ENCODE data around the gene CD82.

Gene CD82

DNA sequence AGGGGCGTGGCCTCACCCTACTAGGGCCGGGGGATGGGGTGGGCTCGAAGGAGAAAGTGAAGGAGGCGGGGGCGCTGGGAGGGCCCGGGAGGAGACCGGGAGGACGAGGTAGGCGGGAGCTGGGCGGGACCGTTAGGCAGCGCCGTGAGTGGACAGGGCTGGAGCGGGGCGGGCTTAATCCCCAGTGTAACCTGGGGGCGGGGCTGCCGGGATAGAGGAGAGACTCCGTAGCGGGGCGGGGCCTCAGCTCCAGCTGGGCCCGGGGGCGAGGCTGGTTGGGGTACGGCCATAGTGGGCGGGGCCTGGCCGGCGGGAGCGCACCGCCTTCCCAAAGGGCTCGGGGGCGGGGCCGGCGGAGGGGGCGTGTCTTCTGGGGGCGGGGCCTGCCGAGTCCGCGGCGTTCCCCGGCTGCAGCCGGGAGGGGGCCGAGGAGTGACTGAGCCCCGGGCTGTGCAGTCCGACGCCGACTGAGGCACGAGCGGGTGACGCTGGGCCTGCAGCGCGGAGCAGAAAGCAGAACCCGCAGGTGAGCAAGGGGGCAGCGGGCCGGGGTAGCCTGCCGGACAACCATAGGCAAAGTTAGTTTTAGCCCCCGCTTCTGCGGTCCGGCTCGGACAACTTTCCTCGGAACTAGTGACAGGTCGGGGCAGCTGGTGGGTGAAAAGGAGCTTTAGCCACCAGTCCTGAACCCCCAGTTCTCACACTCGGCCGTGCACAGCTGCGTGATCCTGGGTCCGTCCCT lies at the start of gene CD82:
TSS of gene CD82 (plus strand) at position 453 of the 742 bp plus-strand sequence. CDS start 29,000 bp downstream, outside the sequence.
- DNase-seq: peak; percentile 99

DNA sequence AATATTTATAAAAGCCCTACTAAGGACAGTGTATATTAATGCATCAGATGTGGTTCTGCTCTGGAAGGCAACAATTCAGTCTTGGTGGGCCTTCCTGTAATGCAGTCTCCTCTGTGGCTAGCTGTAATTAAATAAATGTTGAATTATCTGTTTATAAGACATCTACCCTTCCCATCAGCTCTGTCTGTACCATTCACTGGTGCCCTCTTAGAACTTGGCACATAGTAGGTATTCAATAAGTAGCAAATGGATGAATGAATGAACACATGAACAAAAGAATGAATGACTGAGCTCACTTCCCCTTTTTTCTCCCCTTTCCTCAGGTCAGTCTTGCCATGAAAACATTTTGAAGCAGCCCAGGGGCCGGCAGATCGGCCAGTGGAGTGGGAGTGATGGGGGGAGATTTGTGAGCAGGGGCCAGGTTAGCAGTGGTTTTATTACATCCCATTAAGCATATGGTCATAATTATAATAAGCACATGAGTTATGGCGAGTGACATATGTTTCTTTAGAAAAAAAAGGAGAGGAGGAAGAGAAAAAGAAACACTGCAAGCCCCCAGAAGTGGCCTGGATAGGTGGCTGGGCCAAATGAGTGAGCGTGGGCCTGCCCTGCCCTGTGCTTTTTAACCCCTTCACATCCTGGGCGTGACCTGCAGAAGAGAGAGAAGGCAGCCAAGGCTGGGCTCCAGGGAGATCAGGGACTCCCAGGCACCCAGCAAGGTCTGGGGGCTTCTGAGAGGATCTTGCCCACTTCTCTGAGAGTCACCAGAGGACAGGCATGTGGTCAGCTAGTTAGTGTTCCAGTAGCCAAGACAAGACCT lies 48.6 kb upstream of the CD82 start:
- no peak for DNase-seq

- no peak for DNase-seq
These were observed 47.9 kb upstream of the CD82 start for GRCh38 chr11:44517541-44517940.

DNA sequence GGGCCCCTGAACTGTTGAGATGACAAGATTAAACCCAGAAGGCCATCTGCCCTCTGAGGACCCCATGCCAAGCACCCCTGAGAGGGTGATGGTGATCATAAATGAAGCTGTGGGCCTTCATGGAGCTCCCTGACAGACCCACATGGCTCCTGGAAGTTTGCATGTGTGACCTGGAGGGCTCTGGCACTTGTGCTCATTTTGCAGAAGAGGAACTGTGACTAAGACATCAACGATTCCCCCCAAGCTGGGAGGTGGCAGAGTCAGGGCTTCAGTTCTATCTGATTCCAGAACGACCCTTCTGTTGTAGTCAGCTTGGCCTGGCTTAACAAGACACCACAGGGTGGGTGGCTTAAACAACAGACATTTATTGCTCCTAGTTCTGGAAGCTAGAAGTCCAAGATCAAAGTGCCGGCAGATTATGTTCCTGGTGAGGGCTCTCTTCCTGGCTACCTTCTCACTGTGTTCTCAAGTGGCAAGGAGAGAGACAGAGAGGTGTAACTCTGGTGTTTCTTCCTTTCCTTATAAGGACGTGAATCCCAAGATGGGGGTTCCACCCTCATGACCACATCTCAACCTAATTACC lies 46.4 kb upstream of the CD82 start:
- no peak for DNase-seq

GRCh38 chr11:44519989-44520737 lies 45.3 kb upstream of the CD82 start:
- DNase-seq: no peak

DNA sequence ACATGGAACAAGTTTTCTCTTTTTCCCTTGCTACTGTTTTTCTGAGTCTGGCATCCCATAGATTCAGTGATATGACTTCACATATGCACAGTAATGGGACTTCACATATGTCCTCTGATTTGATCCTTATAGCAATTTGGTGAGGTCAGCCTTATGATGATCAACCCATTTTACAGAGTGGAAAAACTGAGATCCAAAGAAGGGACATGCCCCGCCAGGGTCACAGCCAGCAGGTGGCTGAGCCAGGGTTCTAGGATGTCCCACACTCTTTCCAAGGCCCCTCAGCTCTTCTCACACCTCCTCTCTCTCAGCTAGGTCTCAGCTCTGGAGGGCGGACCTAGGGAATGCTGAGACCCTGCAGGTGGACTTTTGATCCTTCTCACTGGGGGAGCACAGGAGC lies 44.3 kb upstream of the CD82 start:
- no peak for DNase-seq

- DNase-seq: no peak
These were observed 43.2 kb upstream of the CD82 start for GRCh38 chr11:44522294-44522693.

GRCh38 chr11:44524346-44524745 lies 41.1 kb upstream of the CD82 start:
- DNase-seq: no peak

GRCh38 chr11:44524751-44525201 lies 40.7 kb upstream of the CD82 start:
- peak; percentile 44 for DNase-seq

- no peak for DNase-seq
These were observed 39.8 kb upstream of the CD82 start for GRCh38 chr11:44525473-44526252.

DNA sequence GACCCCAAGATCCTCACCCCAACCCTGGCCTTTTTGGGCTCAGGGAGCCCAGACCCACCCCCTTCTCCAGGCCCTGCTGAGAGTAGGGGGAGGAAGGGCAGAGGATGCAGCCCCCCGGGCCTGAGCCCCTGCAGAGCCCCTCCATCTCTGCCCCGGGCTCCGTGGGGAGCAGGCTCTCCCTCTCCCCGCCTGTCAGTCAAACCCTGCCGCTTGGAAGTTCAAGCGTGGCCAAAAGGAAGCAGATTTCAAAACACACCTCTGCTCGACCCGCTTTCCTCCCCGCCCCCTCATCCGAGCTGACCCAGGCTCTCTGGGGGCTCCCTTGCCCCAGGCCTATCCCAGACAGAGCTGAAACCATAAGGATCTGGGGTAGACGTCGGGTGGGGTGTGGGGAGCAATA lies 39.0 kb upstream of the CD82 start:
- no peak for DNase-seq

DNA sequence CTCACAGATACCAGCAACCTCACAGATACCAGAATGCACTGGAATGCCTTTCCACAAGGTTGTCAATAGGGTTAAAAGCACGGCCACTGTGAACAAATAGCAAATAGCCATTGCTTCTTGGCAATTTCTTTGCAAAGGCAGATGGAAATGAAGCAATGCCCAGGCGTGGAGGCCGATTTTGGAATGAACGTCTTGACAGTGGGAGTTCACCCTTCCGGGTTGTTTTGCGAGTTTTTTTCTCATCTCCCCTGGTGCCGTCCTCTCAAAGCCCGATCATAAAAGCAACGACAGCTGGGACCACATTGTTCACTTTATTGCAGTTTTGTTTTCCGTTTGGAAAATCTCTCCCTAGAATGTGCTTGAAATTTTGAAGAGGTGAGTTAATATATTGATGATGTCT lies 38.0 kb upstream of the CD82 start:
- DNase-seq: no peak

DNA sequence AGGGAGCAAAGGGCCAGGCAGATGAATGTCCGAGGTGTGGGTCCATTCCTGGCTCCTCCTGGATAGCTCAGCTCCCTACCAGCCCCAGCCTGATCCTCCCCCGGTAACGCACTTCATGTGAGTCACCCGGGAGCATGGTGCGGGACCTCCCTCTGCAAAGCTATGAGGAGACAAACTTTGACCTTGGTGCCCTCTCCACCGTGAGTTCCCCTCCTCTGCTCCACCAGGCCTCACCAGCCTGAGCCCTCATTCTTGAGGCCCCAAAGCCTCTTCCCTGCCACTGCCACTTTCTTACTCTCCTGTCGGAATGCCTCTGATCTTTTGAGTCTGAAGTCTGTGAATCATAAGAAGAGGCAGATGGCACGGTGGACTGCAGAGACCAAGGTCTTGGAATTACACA lies 37.4 kb upstream of the CD82 start:
- DNase-seq: no peak

GRCh38 chr11:44528581-44528980 lies 36.9 kb upstream of the CD82 start:
- DNase-seq: no peak

DNA sequence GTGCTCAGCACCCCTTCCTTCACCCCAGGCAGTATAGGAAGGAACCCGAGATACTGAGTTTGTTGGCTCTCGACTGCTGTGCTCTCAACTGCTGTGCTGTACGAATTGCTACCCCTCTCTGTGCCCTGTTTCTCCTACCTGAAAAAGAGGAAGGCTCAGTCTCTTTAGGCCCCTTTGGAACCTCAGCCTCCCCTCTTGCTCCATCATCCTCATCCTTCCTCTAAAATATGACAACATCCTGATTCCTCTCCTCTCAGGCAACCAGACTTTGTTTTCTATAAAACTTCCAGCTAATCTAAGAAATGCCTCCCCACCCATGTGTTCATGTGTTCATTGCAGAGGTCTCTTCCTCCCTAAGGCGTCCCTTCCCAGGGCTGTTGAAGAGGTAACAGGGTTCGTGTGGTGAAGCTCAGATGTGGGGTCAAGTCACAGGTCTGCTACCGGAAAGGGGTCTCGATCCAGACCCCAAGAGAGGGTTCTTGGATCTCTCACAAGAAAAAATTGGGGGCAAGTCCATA lies 35.5 kb upstream of the CD82 start:
- DNase-seq: no peak

DNA sequence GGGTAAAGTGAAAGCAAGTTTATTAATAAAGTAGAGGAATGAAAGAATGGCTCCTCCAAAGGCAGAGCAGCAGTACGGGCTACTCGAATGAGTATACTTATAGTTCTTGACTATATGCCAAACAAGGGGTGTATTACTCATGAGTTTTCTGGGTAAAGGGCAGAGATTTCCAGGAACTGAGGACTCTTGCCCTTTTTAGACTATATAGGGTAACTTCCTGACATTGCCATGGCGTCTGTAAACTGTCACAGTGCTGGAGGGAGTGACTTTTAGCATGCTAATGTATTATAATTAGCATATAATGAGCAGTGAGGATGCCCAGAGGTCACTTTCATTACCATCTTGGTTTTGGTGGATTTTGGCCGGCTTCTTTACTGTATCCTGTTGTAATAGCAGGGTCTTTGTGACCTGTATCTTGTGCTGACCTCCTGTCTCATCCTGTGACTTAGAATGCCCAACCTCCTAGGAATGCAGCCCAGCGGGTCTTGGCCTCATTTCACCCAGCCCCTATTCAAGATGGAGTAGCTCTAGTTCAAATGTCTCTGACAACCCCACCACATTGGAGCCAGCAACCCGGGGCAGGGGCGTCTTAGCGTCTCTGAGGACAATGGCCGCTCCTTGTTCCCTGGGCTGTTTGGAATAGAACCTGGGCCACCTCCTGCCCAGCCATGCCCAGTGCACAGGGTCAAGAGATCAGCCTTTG lies 34.9 kb upstream of the CD82 start:
- DNase-seq: peak; percentile 39

- no peak for DNase-seq
These were observed 34.4 kb upstream of the CD82 start for GRCh38 chr11:44531116-44531504.

DNA sequence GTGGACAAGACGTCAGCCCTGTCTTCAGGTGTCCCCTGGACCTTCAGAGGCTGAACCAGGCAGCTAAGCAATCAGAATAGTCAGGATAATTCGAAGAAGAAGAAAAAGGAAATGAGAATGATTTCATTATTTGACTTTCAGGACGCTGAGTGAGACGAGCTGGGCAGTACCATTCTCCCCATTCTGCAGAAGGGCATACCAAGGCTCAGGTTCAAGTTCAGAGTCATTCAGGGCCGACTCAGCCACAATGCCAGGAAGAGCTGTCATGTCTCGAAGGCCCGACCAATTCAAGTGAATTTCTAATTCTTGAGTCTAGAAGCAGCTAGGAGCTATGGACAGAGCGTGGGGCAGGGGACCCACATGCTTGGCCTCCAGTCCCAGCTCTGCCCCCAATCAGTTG lies 33.8 kb upstream of the CD82 start:
- DNase-seq: no peak

DNA sequence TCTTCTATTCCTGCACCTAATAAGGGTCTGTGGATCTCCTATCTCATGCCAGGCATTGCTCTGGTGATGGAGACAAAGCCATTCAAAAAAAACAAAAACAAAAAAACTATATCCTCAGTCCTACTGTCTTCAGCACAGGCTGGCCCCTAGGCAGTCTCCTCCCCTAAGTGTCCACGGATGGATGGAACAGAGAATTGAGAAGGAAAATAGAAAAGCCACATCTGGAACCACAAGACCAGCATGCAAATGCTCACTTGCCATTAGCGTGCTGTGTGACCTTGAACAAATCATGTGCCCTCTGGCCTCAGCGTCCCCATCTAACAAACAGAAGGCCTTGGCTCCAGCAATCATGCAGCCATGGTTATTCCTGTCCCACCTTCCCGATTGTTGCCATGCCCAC lies 32.7 kb upstream of the CD82 start:
- no peak for DNase-seq

- DNase-seq: no peak
These were observed 31.3 kb upstream of the CD82 start for GRCh38 chr11:44533921-44534711.

Measured in fibroblast of skin of right quadriceps (primary cell).